HG02588 (cell line): ENCODE results near the gene DNASE1L1.

Source experiments
- ATAC-seq: cut with Tn5 transposase; IDR thresholded peaks from one replicate; pipeline ENCODE4 v1.9.1; 2021; ENCODE audit warnings: mild to moderate bottlenecking, moderate library complexity; ENCODE audit not compliant: unreplicated experiment

Gene DNASE1L1

GRCh38 chrX:154369449-154370299 is 39.4 kb downstream of the DNASE1L1 start:
- no peak for ATAC-seq

- ATAC-seq = no peak
Observed at GRCh38 chrX:154368630-154369448, 40.2 kb downstream of the DNASE1L1 start.

GRCh38 chrX:154367474-154368308 is 41.4 kb downstream of the DNASE1L1 start:
- no peak for ATAC-seq

GRCh38 chrX:154366666-154367055 is 42.4 kb downstream of the DNASE1L1 start:
- no peak for ATAC-seq

GRCh38 chrX:154365997-154366665 is 42.9 kb downstream of the DNASE1L1 start:
- no peak for ATAC-seq

- no peak for ATAC-seq
Observed at GRCh38 chrX:154365052-154365600, 43.9 kb downstream of the DNASE1L1 start.

GRCh38 chrX:154363706-154364439 is 45.2 kb downstream of the DNASE1L1 start:
- ATAC-seq = no peak

GRCh38 chrX:154362085-154362742 is 46.8 kb downstream of the DNASE1L1 start:
- ATAC-seq = no peak

GRCh38 chrX:154360155-154360713 is 48.8 kb downstream of the DNASE1L1 start:
- ATAC-seq = no peak

- ATAC-seq = no peak
Observed at GRCh38 chrX:154359362-154360154, 49.5 kb downstream of the DNASE1L1 start.

GRCh38 chrX:154358829-154359228 is 50.2 kb downstream of the DNASE1L1 start:
- ATAC-seq = no peak

GRCh38 chrX:154358011-154358410 is 51.0 kb downstream of the DNASE1L1 start:
- ATAC-seq = no peak

- no peak for ATAC-seq
Observed at GRCh38 chrX:154357205-154357604, 51.8 kb downstream of the DNASE1L1 start.

- no peak for ATAC-seq
Observed at GRCh38 chrX:154356596-154356995, 52.5 kb downstream of the DNASE1L1 start.

GRCh38 chrX:154355776-154356140 is 53.3 kb downstream of the DNASE1L1 start:
- ATAC-seq = no peak

- ATAC-seq = no peak
Observed at GRCh38 chrX:154355094-154355775, 53.8 kb downstream of the DNASE1L1 start.

- ATAC-seq = no peak
Observed at GRCh38 chrX:154354516-154354915, 54.5 kb downstream of the DNASE1L1 start.
